ENCODE measurements around the gene RPL11. TPM values are rescaled to one million over a fixed set of nuclear protein-coding genes. Genes with fewer than 3 reads are reported as not detected.
"Not testable (repeated sequence)": the region's sequence is repeated elsewhere in the genome, so short reads cannot be mapped to it uniquely, and the experiment has no call there.

RPL11 gene
- polyA plus RNA-seq, 1 donor from 2014 or later: 1,136 TPM

DNA sequence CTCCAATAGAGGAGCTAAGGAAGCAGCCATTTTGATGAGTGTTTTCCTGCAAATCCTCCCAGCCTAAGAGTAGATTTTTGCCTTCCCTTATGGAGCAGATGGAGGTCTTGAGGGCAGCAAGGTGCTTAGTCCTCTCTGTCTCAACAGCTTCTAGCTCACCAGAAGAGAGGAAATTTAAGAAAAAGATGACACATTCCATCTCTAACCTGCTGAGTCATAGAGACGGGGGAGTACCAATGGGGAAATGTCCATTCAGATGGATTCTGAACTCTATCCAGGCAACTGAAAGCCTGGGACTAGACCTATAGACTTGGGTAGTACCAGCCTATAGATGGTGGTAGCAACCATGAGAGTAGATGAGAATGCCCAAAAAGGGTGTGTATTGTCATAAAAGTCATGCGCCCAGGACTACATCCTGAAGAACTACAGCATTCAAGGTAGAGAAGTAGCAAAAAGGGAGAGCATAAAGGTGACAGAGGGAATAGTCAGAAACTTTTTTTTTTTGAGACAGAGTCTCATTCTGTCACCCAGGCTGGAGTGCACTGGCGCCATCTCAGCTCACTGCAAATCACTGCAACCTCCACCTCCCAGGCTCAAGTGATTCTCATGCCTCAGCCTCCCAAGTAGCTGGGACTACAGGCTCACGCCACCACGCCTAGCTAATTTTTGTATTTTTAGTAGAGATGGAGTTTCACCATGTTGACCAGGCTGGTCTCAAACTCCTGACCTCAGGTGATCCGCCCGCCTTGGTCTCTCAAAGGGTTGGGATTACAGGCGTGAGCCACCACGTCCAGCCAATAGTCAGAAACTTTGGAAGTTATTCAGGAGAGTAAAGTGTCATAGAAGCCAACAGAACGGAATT is 41.0 kb downstream of the RPL11 start:
- no peak overlapping the region for H3K4me2 ChIP-seq (ENCODE audit: low read length)
- no peaks in the 10 kb centered on the region for H3K9me2 ChIP-seq (ENCODE audit: insufficient read depth, low read length)
- no peaks in the 10 kb centered on the region for H3K36me3 ChIP-seq (ENCODE audit: insufficient read depth, low read length)
- no peak overlapping the region for H3K9ac ChIP-seq (ENCODE audit: low read length)
- no peaks in the 10 kb centered on the region for H4K20me1 ChIP-seq (ENCODE audit: insufficient read depth)
- no peaks in the 10 kb centered on the region for H3K9me3 ChIP-seq (ENCODE audit: low read length)
- no peaks in the 10 kb centered on the region for H3K79me2 ChIP-seq (replicated peaks; ENCODE audit: insufficient read depth, low read length)
- no peak for TF ChIP-seq EZH2 (IDR thresholded peaks at IDR 0.05; ENCODE audit: borderline replicate concordance, insufficient read depth, low read length, poor library complexity, severe bottlenecking)
- TF ChIP-seq, protein P1, sequence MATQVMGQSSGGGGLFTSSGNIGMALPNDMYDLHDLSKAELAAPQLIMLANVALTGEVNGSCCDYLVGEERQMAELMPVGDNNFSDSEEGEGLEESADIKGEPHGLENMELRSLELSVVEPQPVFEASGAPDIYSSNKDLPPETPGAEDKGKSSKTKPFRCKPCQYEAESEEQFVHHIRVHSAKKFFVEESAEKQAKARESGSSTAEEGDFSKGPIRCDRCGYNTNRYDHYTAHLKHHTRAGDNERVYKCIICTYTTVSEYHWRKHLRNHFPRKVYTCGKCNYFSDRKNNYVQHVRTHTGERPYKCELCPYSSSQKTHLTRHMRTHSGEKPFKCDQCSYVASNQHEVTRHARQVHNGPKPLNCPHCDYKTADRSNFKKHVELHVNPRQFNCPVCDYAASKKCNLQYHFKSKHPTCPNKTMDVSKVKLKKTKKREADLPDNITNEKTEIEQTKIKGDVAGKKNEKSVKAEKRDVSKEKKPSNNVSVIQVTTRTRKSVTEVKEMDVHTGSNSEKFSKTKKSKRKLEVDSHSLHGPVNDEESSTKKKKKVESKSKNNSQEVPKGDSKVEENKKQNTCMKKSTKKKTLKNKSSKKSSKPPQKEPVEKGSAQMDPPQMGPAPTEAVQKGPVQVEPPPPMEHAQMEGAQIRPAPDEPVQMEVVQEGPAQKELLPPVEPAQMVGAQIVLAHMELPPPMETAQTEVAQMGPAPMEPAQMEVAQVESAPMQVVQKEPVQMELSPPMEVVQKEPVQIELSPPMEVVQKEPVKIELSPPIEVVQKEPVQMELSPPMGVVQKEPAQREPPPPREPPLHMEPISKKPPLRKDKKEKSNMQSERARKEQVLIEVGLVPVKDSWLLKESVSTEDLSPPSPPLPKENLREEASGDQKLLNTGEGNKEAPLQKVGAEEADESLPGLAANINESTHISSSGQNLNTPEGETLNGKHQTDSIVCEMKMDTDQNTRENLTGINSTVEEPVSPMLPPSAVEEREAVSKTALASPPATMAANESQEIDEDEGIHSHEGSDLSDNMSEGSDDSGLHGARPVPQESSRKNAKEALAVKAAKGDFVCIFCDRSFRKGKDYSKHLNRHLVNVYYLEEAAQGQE (IDR thresholded peaks at IDR 0.05; ENCODE audit: borderline replicate concordance): no peak
- no peak for TF ChIP-seq SMC3 (conservative IDR thresholded peaks at IDR 0.05; ENCODE audit: poor library complexity)
- no peak for TF ChIP-seq MXI1 (conservative IDR thresholded peaks at IDR 0.05; ENCODE audit: poor library complexity, severe bottlenecking)
- TF ChIP-seq TAF1 (IDR thresholded peaks at IDR 0.05; ENCODE audit: low read depth): no peak
- H3K4me3 ChIP-seq (ENCODE audit: low read length): no peak overlapping the region
- H3K27me3 ChIP-seq (ENCODE audit: insufficient read depth, low read depth, low read length): no peaks in the 10 kb centered on the region
- H3F3A ChIP-seq (ENCODE audit: insufficient read depth, low read length, poor library complexity, severe bottlenecking): no peaks in the 10 kb centered on the region
- H2AFZ ChIP-seq (ENCODE audit: low read depth, low read length): no peak overlapping the region
- H3K27ac ChIP-seq (ENCODE audit: low read length): no peak overlapping the region

DNA sequence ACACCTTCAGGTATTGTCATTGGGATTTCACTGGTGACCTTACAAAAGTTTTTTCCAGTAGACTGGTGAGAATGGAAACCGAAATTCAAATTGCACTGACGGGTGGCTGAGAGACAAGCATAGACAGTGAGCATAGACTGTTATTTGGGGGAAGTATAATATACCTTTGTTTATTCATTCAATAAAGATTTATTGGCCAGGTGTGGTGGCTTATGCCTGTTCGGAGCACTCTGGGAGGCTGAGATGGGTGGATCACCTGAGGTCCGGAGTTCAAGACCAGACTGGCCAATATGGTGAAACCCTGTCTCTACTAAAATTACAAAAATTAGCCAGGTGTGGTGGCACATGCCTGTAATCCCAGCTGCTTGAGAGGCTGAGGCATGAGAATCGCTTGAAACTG is 41.7 kb downstream of the RPL11 start:
- H2AFZ ChIP-seq (ENCODE audit: low read depth, low read length); H3K27ac ChIP-seq (ENCODE audit: low read length); H3K27me3 ChIP-seq (ENCODE audit: insufficient read depth, low read depth, low read length); H3K9me3 ChIP-seq (ENCODE audit: low read length); H3K4me3 ChIP-seq (ENCODE audit: low read length); H3K9ac ChIP-seq (ENCODE audit: low read length); H3K79me2 ChIP-seq (replicated peaks; ENCODE audit: insufficient read depth, low read length); H3K9me2 ChIP-seq (ENCODE audit: insufficient read depth, low read length); H3F3A ChIP-seq (ENCODE audit: insufficient read depth, low read length, poor library complexity, severe bottlenecking); H3K36me3 ChIP-seq (ENCODE audit: insufficient read depth, low read length); H3K4me2 ChIP-seq (ENCODE audit: low read length); H4K20me1 ChIP-seq (ENCODE audit: insufficient read depth): not testable (repeated sequence)

DNA sequence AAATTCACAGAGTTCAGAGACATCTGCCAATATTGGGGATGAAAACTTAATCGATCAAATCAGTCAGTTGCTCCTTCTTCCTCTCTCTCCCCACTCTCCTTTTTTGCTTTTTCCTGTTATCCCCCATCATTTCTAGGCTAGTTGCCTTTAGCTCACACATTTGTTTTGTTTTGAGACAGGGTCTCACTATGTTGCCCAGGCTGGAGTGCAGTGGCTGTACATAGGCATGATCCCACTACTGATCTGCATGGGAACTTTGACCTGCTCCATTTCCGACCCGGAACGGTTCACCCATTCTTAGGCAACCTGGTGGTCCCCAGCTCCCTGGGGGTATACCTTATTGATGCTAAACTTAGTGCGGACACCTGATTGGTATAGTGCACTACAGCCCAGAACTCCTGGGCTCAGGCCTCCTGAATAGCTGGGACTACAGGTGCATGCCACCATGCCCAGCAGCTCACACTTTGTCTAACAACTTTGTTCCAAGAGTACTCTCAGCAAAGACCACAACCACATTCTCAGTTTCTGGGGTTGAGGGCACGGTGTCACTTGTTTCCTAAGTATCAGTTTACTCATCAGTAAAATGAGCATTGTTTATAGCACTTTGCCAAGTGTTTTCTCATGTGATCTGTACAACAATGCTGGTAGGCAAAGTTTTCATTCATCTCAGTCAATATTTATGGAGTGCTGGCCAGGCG is 45.0 kb downstream of the RPL11 start:
- TF ChIP-seq SMC3 (conservative IDR thresholded peaks at IDR 0.05; ENCODE audit: poor library complexity) (no peak), MXI1 (conservative IDR thresholded peaks at IDR 0.05; ENCODE audit: poor library complexity, severe bottlenecking) (no peak), RAD21 (conservative IDR thresholded peaks at IDR 0.05) (no peak), EP300 (conservative IDR thresholded peaks at IDR 0.05; ENCODE audit: poor library complexity, severe bottlenecking) (no peak), TAF1 (IDR thresholded peaks at IDR 0.05; ENCODE audit: low read depth) (no peak), EZH2 (IDR thresholded peaks at IDR 0.05; ENCODE audit: borderline replicate concordance, insufficient read depth, low read length, poor library complexity, severe bottlenecking) (no peak), POLR2AphosphoS5 (IDR thresholded peaks at IDR 0.05) (no peak)
- TF ChIP-seq, protein P1 (IDR thresholded peaks at IDR 0.05; ENCODE audit: borderline replicate concordance): no peak
- TF ChIP-seq, protein P2, sequence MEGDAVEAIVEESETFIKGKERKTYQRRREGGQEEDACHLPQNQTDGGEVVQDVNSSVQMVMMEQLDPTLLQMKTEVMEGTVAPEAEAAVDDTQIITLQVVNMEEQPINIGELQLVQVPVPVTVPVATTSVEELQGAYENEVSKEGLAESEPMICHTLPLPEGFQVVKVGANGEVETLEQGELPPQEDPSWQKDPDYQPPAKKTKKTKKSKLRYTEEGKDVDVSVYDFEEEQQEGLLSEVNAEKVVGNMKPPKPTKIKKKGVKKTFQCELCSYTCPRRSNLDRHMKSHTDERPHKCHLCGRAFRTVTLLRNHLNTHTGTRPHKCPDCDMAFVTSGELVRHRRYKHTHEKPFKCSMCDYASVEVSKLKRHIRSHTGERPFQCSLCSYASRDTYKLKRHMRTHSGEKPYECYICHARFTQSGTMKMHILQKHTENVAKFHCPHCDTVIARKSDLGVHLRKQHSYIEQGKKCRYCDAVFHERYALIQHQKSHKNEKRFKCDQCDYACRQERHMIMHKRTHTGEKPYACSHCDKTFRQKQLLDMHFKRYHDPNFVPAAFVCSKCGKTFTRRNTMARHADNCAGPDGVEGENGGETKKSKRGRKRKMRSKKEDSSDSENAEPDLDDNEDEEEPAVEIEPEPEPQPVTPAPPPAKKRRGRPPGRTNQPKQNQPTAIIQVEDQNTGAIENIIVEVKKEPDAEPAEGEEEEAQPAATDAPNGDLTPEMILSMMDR (IDR thresholded peaks at IDR 0.05; ENCODE audit: poor library complexity, severe bottlenecking): no peak

More for the DNA sequence above, 45.0 kb downstream of the RPL11 start:
- Histone ChIP-seq H3K27ac (ENCODE audit: low read length) (no peak overlapping the region), H3K4me3 (ENCODE audit: low read length) (no peak overlapping the region), H3K27me3 (ENCODE audit: insufficient read depth, low read depth, low read length) (no peaks in the 10 kb centered on the region), H3K36me3 (ENCODE audit: insufficient read depth, low read length) (no peaks in the 10 kb centered on the region), H3K9me2 (ENCODE audit: insufficient read depth, low read length) (no peaks in the 10 kb centered on the region), H3K9me3 (ENCODE audit: low read length) (no peaks in the 10 kb centered on the region), H3F3A (ENCODE audit: insufficient read depth, low read length, poor library complexity, severe bottlenecking) (no peaks in the 10 kb centered on the region), H4K20me1 (ENCODE audit: insufficient read depth) (no peaks in the 10 kb centered on the region), H3K79me2 (replicated peaks; ENCODE audit: insufficient read depth, low read length) (no peaks in the 10 kb centered on the region), H2AFZ (ENCODE audit: low read depth, low read length) (no peak overlapping the region), H3K4me2 (ENCODE audit: low read length) (no peak overlapping the region), H3K9ac (ENCODE audit: low read length) (no peak overlapping the region)
